Muscle of back (tissue), 11 donors: Measurements from ENCODE around the gene LRMDA. TPM values are rescaled to one million over a fixed set of nuclear protein-coding genes. Genes with fewer than 3 reads are reported as not detected.
A peak's percentile ranks its signal among the peaks of the same experiment; 100 is the strongest.

ENCODE experiments used
- DNase-seq, 3 donors: peaks; one replicate each; pipeline versions ENCODE4 v3.0.0 to v3.0.0-alpha.2; 2013
- polyA plus RNA-seq, 10 donors: library from polyadenylated mRNA; unstranded; fragments of 120-200 nt; gene quantifications; one replicate each; pipeline ENCODE4 v1.2.1, GENCODE V29; 2013; ENCODE audit not compliant: insufficient read length in 10 of 10

Gene LRMDA
- polyA plus RNA-seq, 10 donors, result 3.6 to 9.3 (median 6.0) TPM

GRCh38 chr10:75441682-75442081 is 10.3 kb downstream of the LRMDA start:
- DNase-seq, result no peak

- DNase-seq, result no peak
Measured at GRCh38 chr10:75443362-75443761, 11.9 kb downstream of the LRMDA start.

- no peak for DNase-seq
Measured at GRCh38 chr10:75444781-75445386, 13.5 kb downstream of the LRMDA start.

- no peak for DNase-seq
Measured at GRCh38 chr10:75446508-75446907, 15.1 kb downstream of the LRMDA start.

- DNase-seq, result no peak
Measured at GRCh38 chr10:75448166-75448565, 16.7 kb downstream of the LRMDA start.

GRCh38 chr10:75449382-75450074 is 18.1 kb downstream of the LRMDA start:
- DNase-seq, result peak in 1 of 3 donors; percentile 62

GRCh38 chr10:75450075-75450445 is 18.6 kb downstream of the LRMDA start:
- no peak for DNase-seq

GRCh38 chr10:75450644-75451640 is 19.5 kb downstream of the LRMDA start:
- DNase-seq, result no peak

GRCh38 chr10:75451831-75452230 is 20.4 kb downstream of the LRMDA start:
- DNase-seq, result no peak

- DNase-seq, result no peak
Measured at GRCh38 chr10:75452997-75453396, 21.6 kb downstream of the LRMDA start.

GRCh38 chr10:75456122-75456521 is 24.7 kb downstream of the LRMDA start:
- DNase-seq, result no peak

- no peak for DNase-seq
Measured at GRCh38 chr10:75460059-75460458, 28.6 kb downstream of the LRMDA start.

GRCh38 chr10:75461672-75462649 is 30.5 kb downstream of the LRMDA start:
- DNase-seq, result no peak

- DNase-seq, result no peak
Measured at GRCh38 chr10:75462865-75463264, 31.4 kb downstream of the LRMDA start.

- DNase-seq, result peak in 1 of 3 donors; percentile 63
Measured at GRCh38 chr10:75464478-75465449, 33.3 kb downstream of the LRMDA start.

GRCh38 chr10:75465450-75465827 is 34.0 kb downstream of the LRMDA start:
- DNase-seq, result no peak

- DNase-seq, result no peak
Measured at GRCh38 chr10:75466001-75466400, 34.6 kb downstream of the LRMDA start.

- DNase-seq, result peak in 1 of 3 donors; percentile 49
Measured at GRCh38 chr10:75466886-75467285, 35.5 kb downstream of the LRMDA start.

- DNase-seq, result no peak
Measured at GRCh38 chr10:75468612-75469005, 37.2 kb downstream of the LRMDA start.

GRCh38 chr10:75469006-75469616 is 37.7 kb downstream of the LRMDA start:
- DNase-seq, result peak; percentile 71 to 93 (median 89)
